SU-DHL-6 (cell line): ENCODE results near the gene COX7A2.

ENCODE experiments used
- H2AFZ ChIP-seq: fragments of 200-600 bp; sonication (generic); 2 replicates; pipeline ENCODE4 v1.6.1; 2014; ENCODE audit warnings: low read depth, mild to moderate bottlenecking, moderate library complexity, mixed read lengths, antibody characterized with exemption, low read length; ENCODE audit not compliant: severe bottlenecking
- H3F3A ChIP-seq: fragments of 200-600 bp; shearing (Covaris generic); 2 replicates; pipeline ENCODE4 v1.6.0; 2016; ENCODE audit warnings: antibody characterized with exemption, mild to moderate bottlenecking; ENCODE audit not compliant: insufficient read depth
- H3K27ac ChIP-seq: fragments of 200-600 bp; sonication (generic); 2 replicates; pipeline ENCODE4 v1.5.1; 2016; ENCODE audit warnings: low read depth, mild to moderate bottlenecking, low read length, moderate library complexity, mixed read lengths
- H3K27me3 ChIP-seq: fragments of 200-600 bp; sonication (generic), shearing (Covaris generic); 2 replicates; pipeline ENCODE4 v1.6.0; 2014; ENCODE audit warnings: mild to moderate bottlenecking, low read length
- H3K36me3 ChIP-seq: fragments of 200-600 bp; sonication (generic); 2 replicates; pipeline ENCODE4 v1.6.1; 2014; ENCODE audit warnings: mild to moderate bottlenecking, low read length, mixed read lengths
- H3K4me2 ChIP-seq: fragments of 300-600, 200-600 bp; shearing (Covaris generic), sonication (generic); 2 replicates; pipeline ENCODE4 v1.6.0; 2014; ENCODE audit warnings: low read length, low read depth, mild to moderate bottlenecking; ENCODE audit not compliant: poor library complexity, severe bottlenecking
- H3K4me3 ChIP-seq: fragments of 200-600 bp; sonication (generic); 2 replicates; pipeline ENCODE4 v1.5.1; 2014; ENCODE audit warnings: antibody characterized with exemption, low read length, mild to moderate bottlenecking, mixed read lengths; ENCODE audit not compliant: insufficient read depth, poor library complexity, severe bottlenecking
- H3K79me2 ChIP-seq: fragments of 200-600 bp; sonication (generic); 2 replicates; pipeline ENCODE4 v1.6.1; 2014; ENCODE audit warnings: mild to moderate bottlenecking, low read length, moderate library complexity; ENCODE audit not compliant: insufficient read depth
- H3K9ac ChIP-seq: fragments of 200-600 bp; sonication (generic); 2 replicates; pipeline ENCODE4 v1.7.0; 2014; ENCODE audit warnings: mild to moderate bottlenecking, low read length
- H3K9me2 ChIP-seq: fragments of 200-600 bp; sonication (generic); replicated peaks from 2 replicates; pipeline ENCODE4 v1.6.1; 2014; ENCODE audit warnings: low read length; ENCODE audit not compliant: insufficient read depth
- H3K9me3 ChIP-seq: fragments of 200-600 bp; sonication (generic); 2 replicates; pipeline ENCODE4 v1.6.1; 2014; ENCODE audit warnings: low read length, mixed read lengths; ENCODE audit not compliant: insufficient read depth
- H4K20me1 ChIP-seq: fragments of 200-600 bp; sonication (generic); 2 replicates; pipeline ENCODE4 v1.6.1; 2014; ENCODE audit warnings: low read depth, mild to moderate bottlenecking, antibody characterized with exemption, low read length, moderate library complexity, mixed read lengths
- EZH2phosphoT487 ChIP-seq: fragments of 200-600 bp; sonication (generic), shearing (Covaris generic); conservative IDR thresholded peaks from 2 replicates; pipeline ENCODE4 v1.6.1; 2018; ENCODE audit warnings: mild to moderate bottlenecking, antibody characterized with exemption, low read length, moderate library complexity, mixed read lengths
- TF ChIP-seq, protein P1 (sequence below): fragments of 200-600 bp; sonication (generic); IDR thresholded peaks from one replicate; pipeline ENCODE4 v1.5.1; 2017; ENCODE audit warnings: antibody characterized with exemption, mild to moderate bottlenecking, low read length, moderate library complexity; ENCODE audit not compliant: insufficient read depth, poor library complexity, severe bottlenecking

The COX7A2 gene

DNA sequence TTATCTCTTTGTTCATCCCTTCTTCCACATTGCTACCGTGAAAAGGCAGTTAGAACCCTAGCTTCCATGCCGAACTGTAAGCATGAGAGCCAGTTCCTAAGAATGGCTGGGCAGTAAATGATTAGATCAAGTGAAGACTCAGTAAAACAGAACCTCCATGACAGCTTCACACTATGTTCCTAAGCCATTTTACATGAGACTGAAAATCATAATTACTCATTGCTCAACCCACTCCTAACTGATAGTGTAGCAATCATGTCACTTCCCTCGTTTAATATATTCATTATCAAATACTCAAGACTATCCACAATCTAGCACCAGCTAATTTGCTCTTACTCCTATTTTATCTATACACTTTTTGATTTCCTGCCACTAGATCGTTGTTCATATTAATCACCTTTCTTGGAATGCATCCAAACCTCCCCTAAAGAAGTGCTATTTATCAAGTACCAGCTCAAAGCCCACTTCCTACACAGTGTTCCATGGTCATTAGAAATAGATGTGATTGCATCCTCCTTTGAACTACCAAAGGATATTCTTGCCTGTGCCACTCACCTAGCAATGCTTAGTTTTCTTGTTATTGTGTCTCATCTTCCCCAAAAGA lies 35.0 kb upstream of the COX7A2 start:
- H3K4me2 ChIP-seq: no peak overlapping the region
- H2AFZ ChIP-seq: no peak overlapping the region
- H3K27ac ChIP-seq: no peak overlapping the region

DNA sequence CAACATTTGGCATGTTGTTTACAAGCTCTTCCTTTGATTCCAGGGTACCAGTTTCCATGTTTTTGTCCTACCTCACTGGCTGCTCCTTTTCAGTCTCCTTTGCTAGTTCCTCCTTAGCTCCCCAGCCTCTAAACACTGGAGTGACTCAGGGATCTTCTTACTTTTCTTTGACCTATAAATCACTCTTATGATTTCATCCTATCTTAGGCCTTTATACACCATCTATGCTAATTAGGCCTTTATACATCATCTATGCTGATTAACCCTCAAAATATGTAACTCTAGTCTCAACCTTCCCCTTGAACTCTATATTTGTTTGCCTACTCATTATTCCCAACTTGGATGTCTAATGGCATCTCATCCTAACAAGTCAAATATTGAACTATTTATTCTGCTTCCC lies 31.5 kb upstream of the COX7A2 start:
- Histone ChIP-seq H3K36me3 (no peaks in the 10 kb centered on the region), H3K9ac (no peak overlapping the region), H3F3A (no peaks in the 10 kb centered on the region), H3K9me2 (no peaks in the 10 kb centered on the region), H3K79me2 (peaks cover 97% of the 10 kb centered on the region), H3K9me3 (no peaks in the 10 kb centered on the region), H3K27ac (no peak overlapping the region), H3K27me3 (no peaks in the 10 kb centered on the region), H3K4me2 (no peak overlapping the region), H4K20me1 (peaks cover 3% of the 10 kb centered on the region; the same call in 1 of the 2 replicates), H2AFZ (no peak overlapping the region), H3K4me3 (no peak overlapping the region)
- no peak for TF ChIP-seq EZH2phosphoT487
- TF ChIP-seq, protein P1, sequence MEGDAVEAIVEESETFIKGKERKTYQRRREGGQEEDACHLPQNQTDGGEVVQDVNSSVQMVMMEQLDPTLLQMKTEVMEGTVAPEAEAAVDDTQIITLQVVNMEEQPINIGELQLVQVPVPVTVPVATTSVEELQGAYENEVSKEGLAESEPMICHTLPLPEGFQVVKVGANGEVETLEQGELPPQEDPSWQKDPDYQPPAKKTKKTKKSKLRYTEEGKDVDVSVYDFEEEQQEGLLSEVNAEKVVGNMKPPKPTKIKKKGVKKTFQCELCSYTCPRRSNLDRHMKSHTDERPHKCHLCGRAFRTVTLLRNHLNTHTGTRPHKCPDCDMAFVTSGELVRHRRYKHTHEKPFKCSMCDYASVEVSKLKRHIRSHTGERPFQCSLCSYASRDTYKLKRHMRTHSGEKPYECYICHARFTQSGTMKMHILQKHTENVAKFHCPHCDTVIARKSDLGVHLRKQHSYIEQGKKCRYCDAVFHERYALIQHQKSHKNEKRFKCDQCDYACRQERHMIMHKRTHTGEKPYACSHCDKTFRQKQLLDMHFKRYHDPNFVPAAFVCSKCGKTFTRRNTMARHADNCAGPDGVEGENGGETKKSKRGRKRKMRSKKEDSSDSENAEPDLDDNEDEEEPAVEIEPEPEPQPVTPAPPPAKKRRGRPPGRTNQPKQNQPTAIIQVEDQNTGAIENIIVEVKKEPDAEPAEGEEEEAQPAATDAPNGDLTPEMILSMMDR: no peak

More for the DNA sequence above, 35.0 kb upstream of the COX7A2 start:
- Histone ChIP-seq H3F3A (no peaks in the 10 kb centered on the region), H3K27me3 (no peaks in the 10 kb centered on the region), H3K79me2 (peaks cover 97% of the 10 kb centered on the region), H3K4me3 (no peak overlapping the region), H3K9ac (no peak overlapping the region), H3K9me3 (no peaks in the 10 kb centered on the region), H3K36me3 (no peaks in the 10 kb centered on the region), H4K20me1 (peaks cover 16% of the 10 kb centered on the region; the same call in 1 of the 2 replicates), H3K9me2 (no peaks in the 10 kb centered on the region)
- TF ChIP-seq, protein P1: no peak
- no peak for TF ChIP-seq EZH2phosphoT487

DNA sequence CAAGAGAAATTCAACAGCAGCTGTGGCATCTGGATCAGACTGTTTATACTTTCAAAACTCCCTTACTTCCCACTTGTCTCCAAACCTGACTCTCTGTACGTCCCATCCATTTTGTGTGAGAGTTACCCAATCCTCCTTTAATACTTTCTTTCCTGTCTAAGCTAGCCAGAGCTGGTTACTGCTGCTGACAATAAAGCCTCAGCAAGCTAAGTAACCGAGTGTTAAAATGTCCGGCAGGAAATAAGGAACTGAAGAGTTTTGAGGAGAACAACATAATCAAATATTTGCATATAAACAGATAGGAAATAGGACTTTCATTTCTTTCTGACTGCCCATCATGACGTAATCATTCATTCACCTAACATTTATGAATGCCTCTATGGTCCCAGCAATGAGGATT lies 29.4 kb upstream of the COX7A2 start:
- TF ChIP-seq, protein P1: no peak
- no peak for TF ChIP-seq EZH2phosphoT487
- Histone ChIP-seq H3K79me2 (peaks cover 88% of the 10 kb centered on the region), H3K9me3 (no peaks in the 10 kb centered on the region), H2AFZ (no peak overlapping the region), H3F3A (peaks cover 4% of the 10 kb centered on the region; the same call in 1 of the 2 replicates), H3K4me2 (no peak overlapping the region), H4K20me1 (peaks cover 3% of the 10 kb centered on the region; the same call in 1 of the 2 replicates), H3K36me3 (no peaks in the 10 kb centered on the region), H3K9me2 (no peaks in the 10 kb centered on the region), H3K27me3 (no peaks in the 10 kb centered on the region), H3K27ac (no peak overlapping the region), H3K9ac (no peak overlapping the region), H3K4me3 (no peak overlapping the region)
